Transverse colon (tissue), 3 donors: ENCODE results near the gene DCAF4L1.

ENCODE experiments used
- CTCF ChIP-seq, 5 experiments: fragments of 200-600 bp in 3 of 5; fragments of 450-650 bp in 2 of 5; sonication (generic) in 3 of 5; IDR thresholded peaks; 1 replicate in 2 of 5; 2 replicates in 3 of 5; pipeline ENCODE4 v1.5.1; 2016 to 2017; ENCODE audit warnings: antibody characterized with exemption in 5 of 5, inconsistent platforms in 3 of 5, mild to moderate bottlenecking in 2 of 5, moderate library complexity in 1 of 5
- POLR2A ChIP-seq: fragments of 450-650 bp; IDR thresholded peaks from one replicate; pipeline ENCODE4 v1.6.1; 2016; ENCODE audit warnings: antibody characterized with exemption, mild to moderate bottlenecking, moderate library complexity

- TF ChIP-seq CTCF (IDR thresholded peaks at IDR 0.05) (no peak), POLR2A (no peak)
These were observed 1.2 kb downstream of the DCAF4L1 start for GRCh38 chr4:41982716-41983115.
